SU-DHL-6 (cell line): ENCODE measurements around the gene GFER.

Experiments used
- CTCF ChIP-seq: fragments of 200-600 bp; sonication (generic); IDR thresholded peaks from one replicate; pipeline ENCODE4 v1.5.1; 2017; ENCODE audit warnings: antibody characterized with exemption, mild to moderate bottlenecking, low read length, moderate library complexity; ENCODE audit not compliant: insufficient read depth, poor library complexity, severe bottlenecking
- EZH2phosphoT487 ChIP-seq: fragments of 200-600 bp; sonication (generic), shearing (Covaris generic); conservative IDR thresholded peaks from 2 replicates; pipeline ENCODE4 v1.6.1; 2018; ENCODE audit warnings: mild to moderate bottlenecking, antibody characterized with exemption, low read length, moderate library complexity, mixed read lengths

GRCh38 chr16:2028146-2028545 is 44.2 kb downstream of the GFER start:
- no peak for TF ChIP-seq CTCF
- TF ChIP-seq EZH2phosphoT487, result no peak
